ENCODE measurements around the gene CEMIP. TPM values are rescaled to one million over a fixed set of nuclear protein-coding genes. Genes with fewer than 3 reads are reported as not detected.

The CEMIP gene
- total and polyA plus RNA-seq, 10 of the 15 experiments (the other 5 are each of a cell fraction or from before 2014, with no cell fraction given): 0.01 to 0.44 (median 0.16) TPM; not detected in 6

GRCh38 chr15:80982205-80982604 is 203.0 kb downstream of the CEMIP start (continued):
- TF ChIP-seq CTCF (IDR thresholded peaks at IDR 0.05 in 2 of 3, conservative IDR thresholded peaks at IDR 0.05 in 1 of 3; ENCODE audit: control insufficient read depth in 2 of 3, extremely low read depth in 1 of 3, insufficient read depth in 1 of 3, low read depth in 3 of 3, low read length in 3 of 3): peak; percentile 51 to 66 (median 64); a peak in 5 of 6 replicates

- WGBS (ENCODE audit: insufficient coverage, insufficient replicate concordance, low lambda C conversion rate, missing lambda C conversion rate): 85% methylated on average over 5 of the region's 5 CpGs
- peaks cover 5% of the 10 kb centered on the region for H3K4me1 ChIP-seq (ENCODE audit: control insufficient read depth, insufficient read depth, low read length)
- SMC1A ChIA-PET (ENCODE audit: uncharacterized antibody, unreplicated experiment): interaction anchor here (1.0 to 2.4 kb wide), 5 partner anchors 13 to 293 kb away, joined by 3 to 14 read pairs (median 3); no protein-coding TSS in a partner anchor
- H3K4me2 ChIP-seq (ENCODE audit: control insufficient read depth, insufficient read depth): no peak overlapping the region
- DNase-seq (ENCODE audit: low read depth, low spot score): no peak
- POLR2A ChIA-PET: no interaction called here
- no peak overlapping the region for H3K27ac ChIP-seq (ENCODE audit: control insufficient read depth, insufficient read depth)
- no peak for ATAC-seq
- H3K9me3 ChIP-seq (replicated peaks; ENCODE audit: control insufficient read depth, insufficient read depth, low read length): no peaks in the 10 kb centered on the region
- H3K36me3 ChIP-seq (ENCODE audit: control insufficient read depth in 2 of 2, insufficient read depth in 2 of 2, low read length in 1 of 2): peaks cover 0 to 10% of the 10 kb centered on the region in 2 experiments
- H3K27me3 ChIP-seq (replicated peaks in 1 of 2; ENCODE audit: control insufficient read depth in 2 of 2, insufficient read depth in 2 of 2, low read length in 1 of 2): no peaks in the 10 kb centered on the region
- BruUV-seq (replicated peaks): no TSS peak
- no peaks in the 10 kb centered on the region for H4K20me1 ChIP-seq (ENCODE audit: control insufficient read depth, insufficient read depth)
- no peak overlapping the region for H3K4me3 ChIP-seq
- TF ChIP-seq HDAC2 (IDR thresholded peaks at IDR 0.05): no peak
- no peak for TF ChIP-seq ATF7 (IDR thresholded peaks at IDR 0.05; ENCODE audit: low read depth)
- no peak for TF ChIP-seq BMI1 (IDR thresholded peaks at IDR 0.05; ENCODE audit: borderline replicate concordance)
- no peak for TF ChIP-seq ELK1 (IDR thresholded peaks at IDR 0.05; ENCODE audit: low read depth, low read length)
- no peak for TF ChIP-seq MAX (IDR thresholded peaks at IDR 0.05; ENCODE audit: low read depth, low read length)
- no peak for TF ChIP-seq CTCF (IDR thresholded peaks at IDR 0.05 in 2 of 3, conservative IDR thresholded peaks at IDR 0.05 in 1 of 3; ENCODE audit: control insufficient read depth in 2 of 3, extremely low read depth in 1 of 3, insufficient read depth in 1 of 3, low read depth in 3 of 3, low read length in 3 of 3)
- H2AFZ ChIP-seq (ENCODE audit: control insufficient read depth, low read depth, low read length): no peak overlapping the region
- CTCF ChIA-PET: interaction anchor here (1.0 to 1.9 kb wide), 6 partner anchors 11 to 283 kb away, joined by 3 to 7 read pairs (median 4); no protein-coding TSS in a partner anchor
- intact Hi-C loops (cut with micrococcal nuclease; ENCODE audit: unreplicated experiment) (no loop called here), in situ Hi-C loops (cut with MboI) (no loop called here)
- H3K79me2 ChIP-seq (ENCODE audit: control insufficient read depth, insufficient read depth, low read length): peaks cover 47% of the 10 kb centered on the region
- no peak overlapping the region for H3K9ac ChIP-seq (ENCODE audit: control insufficient read depth, insufficient read depth, low read length)
- no peak for FAIRE-seq
- RAD21 ChIA-PET (ENCODE audit: unreplicated experiment): interaction anchor here (2.0 kb wide), 1 partner anchor 283 kb away, joined by 9 read pairs; no protein-coding TSS in a partner anchor
Observed at GRCh38 chr15:80982839-80983238, 203.7 kb downstream of the CEMIP start.

All from GM12878 (cell line).